Measurements from ENCODE around the gene MAGI2.
"Not testable (repeated sequence)": the region's sequence is repeated elsewhere in the genome, so short reads cannot be mapped to it uniquely, and the experiment has no call there.

The MAGI2 gene

GRCh38 chr7:78002715-78003114 is 1450.8 kb downstream of the MAGI2 start:
- DNase-seq: no peak

- DNase-seq: no peak
Observed at GRCh38 chr7:78002021-78002420, 1451.4 kb downstream of the MAGI2 start.

GRCh38 chr7:77999168-77999567 is 1454.3 kb downstream of the MAGI2 start:
- not testable (repeated sequence) for DNase-seq

GRCh38 chr7:77995717-77996116 is 1457.8 kb downstream of the MAGI2 start:
- no peak for DNase-seq

- no peak for DNase-seq
Observed at GRCh38 chr7:77993838-77994237, 1459.6 kb downstream of the MAGI2 start.

- DNase-seq: no peak
Observed at GRCh38 chr7:77991656-77992055, 1461.8 kb downstream of the MAGI2 start.

- peak; percentile 45 for DNase-seq
Observed at GRCh38 chr7:77989981-77990566, 1463.4 kb downstream of the MAGI2 start.

- DNase-seq: no peak
Observed at GRCh38 chr7:77985974-77986339, 1467.5 kb downstream of the MAGI2 start.

- no peak for DNase-seq
Observed at GRCh38 chr7:77985232-77985973, 1468.1 kb downstream of the MAGI2 start.

GRCh38 chr7:77983973-77984372 is 1469.5 kb downstream of the MAGI2 start:
- no peak for DNase-seq

- DNase-seq: peak; percentile 47
Observed at GRCh38 chr7:77982926-77983550, 1470.4 kb downstream of the MAGI2 start.

GRCh38 chr7:77980087-77980713 is 1473.3 kb downstream of the MAGI2 start:
- no peak for DNase-seq

- no peak for DNase-seq
Observed at GRCh38 chr7:77979219-77979618, 1474.2 kb downstream of the MAGI2 start.

- no peak for DNase-seq
Observed at GRCh38 chr7:77975672-77976480, 1477.6 kb downstream of the MAGI2 start.

GRCh38 chr7:77971726-77972125 is 1481.7 kb downstream of the MAGI2 start:
- DNase-seq: no peak

- DNase-seq: no peak
Observed at GRCh38 chr7:77967429-77967828, 1486.0 kb downstream of the MAGI2 start.
